Stomach (tissue), 4 donors: Measurements from ENCODE around the gene ADI1.
"Not testable (repeated sequence)": the region's sequence is repeated elsewhere in the genome, so short reads cannot be mapped to it uniquely, and the experiment has no call there.

Experiments
- CTCF ChIP-seq, 7 experiments: fragments of 450-650 bp in 4 of 7; fragments of 200-600 bp in 3 of 7; sonication (generic) in 3 of 7; IDR thresholded peaks; one replicate each; pipeline ENCODE4 v1.5.1; 2016 to 2019; ENCODE audit warnings: antibody characterized with exemption in 7 of 7, control low read depth in 2 of 7, mild to moderate bottlenecking in 1 of 7
- EP300 ChIP-seq: sonication (generic); formaldehyde crosslinking; IDR thresholded peaks from one replicate; pipeline ENCODE4 v1.6.1; 2017; ENCODE audit warnings: antibody characterized with exemption
- POLR2A ChIP-seq, 4 donors: fragments of 450-650 bp; IDR thresholded peaks; one replicate each; pipeline ENCODE4 v1.6.1; 2016; ENCODE audit warnings: antibody characterized with exemption in 4 of 4, control low read depth in 2 of 4, mild to moderate bottlenecking in 1 of 4, moderate library complexity in 1 of 4
- POLR2AphosphoS5 ChIP-seq, 3 donors: sonication (generic); formaldehyde crosslinking; IDR thresholded peaks; one replicate each; pipeline ENCODE4 v1.6.1; 2016; ENCODE audit warnings: antibody characterized with exemption in 3 of 3

- not testable (repeated sequence) for TF ChIP-seq POLR2AphosphoS5 (IDR thresholded peaks at IDR 0.05); CTCF (IDR thresholded peaks at IDR 0.05); POLR2A (IDR thresholded peaks at IDR 0.05); EP300
These were observed 26.9 kb downstream of the ADI1 start for GRCh38 chr2:3492475-3492787.
